Heart left ventricle (tissue), 13 donors: Measurements from ENCODE around the gene ST8SIA6.

Experiments used
- POLR2A ChIP-seq, 2 donors: fragments of 450-650 bp; IDR thresholded peaks; one replicate each; pipeline ENCODE4 v1.6.1; 2017; ENCODE audit warnings: antibody characterized with exemption in 2 of 2, mild to moderate bottlenecking in 2 of 2, moderate library complexity in 2 of 2
- TF ChIP-seq, protein P1 (sequence below), 12 donors: fragments of 200-600 bp; sonication (generic) in 4 of 12; IDR thresholded peaks; one replicate each; pipeline versions ENCODE4 v1.5.0 to v1.8.0; 2018 to 2022; ENCODE audit warnings: antibody characterized with exemption in 12 of 12, mild to moderate bottlenecking in 5 of 12
- donor health status: ischemic (EF 13 %, LVEDD 7.1; RV severe dilation, severe dysfunction).
- donor health status: DM: no; HTN: yes; CAD: no.
- donor health status: DM: no; HTN: no; CAD: no.
- donor health status: ischemic (EF 25% LVEDD 6.9; RV normal size, moderate dysfunction).
- donor health status: ischemic (EF 25% LVEDD 5.7; RV mildly dilated, moderate dysfunction).
- donor health status: ischemic (EF 35%, LVEDD 5.7; RV mildly dilated, moderate dysfunction).
- donor health status: nonischemic (EF 11% LVEDD 7.7; RV severe dilation, severe dysfunction).
- donor health status: DM: yes; HTN: yes; CAD: no.
- donor health status: PGD.
- donor health status: ischemic (EF 29% LVEDD 5.4; RV normal size, mild dysfunction).
- donor health status: nonischemic (EF 23%, LVEDD 6.1; RV moderate dilation, normal function).

DNA sequence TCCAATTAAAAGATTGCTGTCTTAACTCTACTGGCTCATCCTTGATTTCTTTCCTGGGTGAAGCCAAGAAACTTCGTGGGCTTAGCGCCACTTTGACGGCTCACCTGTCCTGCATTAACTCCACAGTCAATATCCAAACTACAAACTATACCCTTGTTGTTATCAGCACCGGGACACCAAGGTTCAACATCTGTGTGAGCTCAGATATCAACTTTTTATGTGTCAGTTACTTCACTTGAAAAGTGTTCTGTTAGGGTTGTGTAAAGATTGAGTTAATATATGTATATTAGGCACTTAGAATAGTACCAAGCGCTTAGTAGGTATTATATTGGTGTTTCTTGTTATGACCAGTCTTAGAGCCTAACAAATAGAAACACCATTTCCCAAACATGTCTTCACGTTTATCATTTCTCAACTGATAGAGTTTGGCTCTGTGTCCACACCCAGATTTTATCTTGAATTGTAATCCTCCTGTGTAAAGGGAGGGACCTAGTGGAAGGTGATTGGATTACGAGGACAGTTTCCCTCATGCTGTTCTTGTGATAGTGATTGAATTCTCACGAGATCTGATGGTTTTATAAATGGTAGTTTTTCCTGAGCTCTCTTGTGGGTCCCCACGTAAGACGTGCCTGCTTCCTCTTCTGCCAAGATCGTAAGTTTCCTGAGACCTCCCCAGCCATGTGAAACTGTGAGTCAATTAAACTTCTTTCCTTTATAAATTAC, 19.0 kb upstream of the ST8SIA6 start:
- TF ChIP-seq, protein P1, sequence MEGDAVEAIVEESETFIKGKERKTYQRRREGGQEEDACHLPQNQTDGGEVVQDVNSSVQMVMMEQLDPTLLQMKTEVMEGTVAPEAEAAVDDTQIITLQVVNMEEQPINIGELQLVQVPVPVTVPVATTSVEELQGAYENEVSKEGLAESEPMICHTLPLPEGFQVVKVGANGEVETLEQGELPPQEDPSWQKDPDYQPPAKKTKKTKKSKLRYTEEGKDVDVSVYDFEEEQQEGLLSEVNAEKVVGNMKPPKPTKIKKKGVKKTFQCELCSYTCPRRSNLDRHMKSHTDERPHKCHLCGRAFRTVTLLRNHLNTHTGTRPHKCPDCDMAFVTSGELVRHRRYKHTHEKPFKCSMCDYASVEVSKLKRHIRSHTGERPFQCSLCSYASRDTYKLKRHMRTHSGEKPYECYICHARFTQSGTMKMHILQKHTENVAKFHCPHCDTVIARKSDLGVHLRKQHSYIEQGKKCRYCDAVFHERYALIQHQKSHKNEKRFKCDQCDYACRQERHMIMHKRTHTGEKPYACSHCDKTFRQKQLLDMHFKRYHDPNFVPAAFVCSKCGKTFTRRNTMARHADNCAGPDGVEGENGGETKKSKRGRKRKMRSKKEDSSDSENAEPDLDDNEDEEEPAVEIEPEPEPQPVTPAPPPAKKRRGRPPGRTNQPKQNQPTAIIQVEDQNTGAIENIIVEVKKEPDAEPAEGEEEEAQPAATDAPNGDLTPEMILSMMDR (IDR thresholded peaks at IDR 0.05), result no peak
- TF ChIP-seq POLR2A (IDR thresholded peaks at IDR 0.05), result no peak
